Retinal pigment epithelial cell (primary cell): ENCODE data around the gene UBE2L6.

Experiments
- DNase-seq: peaks from one replicate; pipeline ENCODE4 v3.0.0-alpha.2; 2010; ENCODE audit warnings: low read depth
- H3K4me3 ChIP-seq: 2 replicates; pipeline ENCODE4 v1.5.1; 2011; ENCODE audit warnings: mild to moderate bottlenecking, low read length, control low read depth, moderate library complexity
- TF ChIP-seq, protein P1 (sequence below): conservative IDR thresholded peaks from 2 replicates; pipeline ENCODE4 v1.5.1; 2011; ENCODE audit warnings: low read depth, low read length, control low read depth, inconsistent platforms

UBE2L6 gene

DNA sequence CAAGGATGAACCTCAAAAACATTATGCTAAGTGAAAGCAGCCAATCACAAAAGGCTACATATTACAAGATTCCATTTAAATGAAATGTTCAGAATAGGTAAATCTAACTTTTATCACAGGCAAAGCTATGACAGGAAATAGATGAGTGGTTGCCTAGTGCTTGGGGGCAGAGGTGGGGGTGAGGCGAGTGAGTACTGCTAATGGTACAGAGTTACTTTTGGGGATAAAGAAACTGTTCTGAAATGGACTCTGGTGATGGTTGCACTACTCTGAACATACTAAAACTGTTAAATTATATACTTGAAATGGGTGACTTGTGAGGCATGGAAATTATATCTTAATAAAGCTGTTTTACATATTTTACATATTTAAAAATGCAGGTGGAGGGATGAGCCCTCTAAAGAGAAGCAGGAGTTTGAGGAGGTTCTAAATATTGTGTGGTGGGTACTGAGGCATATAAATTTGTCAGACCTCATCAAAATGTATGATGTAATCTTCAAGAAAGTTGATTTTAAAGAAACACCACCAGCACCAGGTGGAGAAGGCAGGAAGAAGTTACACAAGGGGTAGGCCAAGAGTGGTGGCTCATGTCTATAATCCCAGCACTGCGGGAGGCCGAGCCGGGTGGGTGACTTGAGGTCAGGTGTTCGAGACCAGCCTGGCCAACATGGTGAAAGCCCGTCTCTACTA, 55.6 kb downstream of the UBE2L6 start:
- TF ChIP-seq, protein P1, sequence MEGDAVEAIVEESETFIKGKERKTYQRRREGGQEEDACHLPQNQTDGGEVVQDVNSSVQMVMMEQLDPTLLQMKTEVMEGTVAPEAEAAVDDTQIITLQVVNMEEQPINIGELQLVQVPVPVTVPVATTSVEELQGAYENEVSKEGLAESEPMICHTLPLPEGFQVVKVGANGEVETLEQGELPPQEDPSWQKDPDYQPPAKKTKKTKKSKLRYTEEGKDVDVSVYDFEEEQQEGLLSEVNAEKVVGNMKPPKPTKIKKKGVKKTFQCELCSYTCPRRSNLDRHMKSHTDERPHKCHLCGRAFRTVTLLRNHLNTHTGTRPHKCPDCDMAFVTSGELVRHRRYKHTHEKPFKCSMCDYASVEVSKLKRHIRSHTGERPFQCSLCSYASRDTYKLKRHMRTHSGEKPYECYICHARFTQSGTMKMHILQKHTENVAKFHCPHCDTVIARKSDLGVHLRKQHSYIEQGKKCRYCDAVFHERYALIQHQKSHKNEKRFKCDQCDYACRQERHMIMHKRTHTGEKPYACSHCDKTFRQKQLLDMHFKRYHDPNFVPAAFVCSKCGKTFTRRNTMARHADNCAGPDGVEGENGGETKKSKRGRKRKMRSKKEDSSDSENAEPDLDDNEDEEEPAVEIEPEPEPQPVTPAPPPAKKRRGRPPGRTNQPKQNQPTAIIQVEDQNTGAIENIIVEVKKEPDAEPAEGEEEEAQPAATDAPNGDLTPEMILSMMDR, result no peak
- no peak overlapping the region for H3K4me3 ChIP-seq
- DNase-seq, result no peak

DNA sequence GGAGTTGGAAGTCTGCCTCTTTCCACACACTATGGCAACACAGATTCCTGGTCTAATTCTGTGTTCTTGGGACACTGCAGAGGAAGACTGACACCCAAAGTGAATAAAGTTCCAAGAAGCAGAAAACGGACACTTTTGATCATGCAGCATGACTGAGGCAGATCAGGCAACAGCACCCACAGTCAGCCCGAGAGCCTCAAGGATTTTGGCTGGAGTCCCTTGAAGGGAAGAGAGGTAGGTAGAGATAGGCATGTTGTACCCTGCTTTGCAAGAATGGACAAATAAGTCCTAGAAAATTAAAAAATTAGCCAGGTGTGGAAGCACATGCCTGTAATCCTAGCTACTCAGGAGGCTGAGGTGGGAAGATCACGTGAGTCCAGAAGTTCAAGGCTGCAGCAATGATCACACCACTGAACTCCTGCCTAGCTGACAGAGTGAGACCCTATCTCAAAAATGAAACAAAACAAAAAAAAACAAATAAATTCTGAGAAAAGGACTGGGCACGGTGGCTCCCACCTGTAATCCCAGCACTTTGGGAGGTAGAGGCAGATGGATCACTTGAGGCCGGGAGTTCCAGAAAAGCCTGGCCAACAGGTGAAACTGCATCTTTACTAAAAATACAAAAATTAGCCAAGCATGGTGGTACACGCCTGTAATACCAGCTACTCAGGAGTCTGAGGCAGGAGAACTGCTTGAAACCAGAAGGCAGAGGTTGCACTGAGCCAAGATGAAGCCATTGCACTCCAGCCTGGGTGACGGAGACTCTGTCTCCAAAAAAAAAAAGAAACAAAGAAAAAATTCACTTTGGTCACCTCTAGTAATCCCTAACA, 58.9 kb downstream of the UBE2L6 start:
- no peak for DNase-seq
- H3K4me3 ChIP-seq, result no peak overlapping the region
- TF ChIP-seq, protein P1, result no peak

DNA sequence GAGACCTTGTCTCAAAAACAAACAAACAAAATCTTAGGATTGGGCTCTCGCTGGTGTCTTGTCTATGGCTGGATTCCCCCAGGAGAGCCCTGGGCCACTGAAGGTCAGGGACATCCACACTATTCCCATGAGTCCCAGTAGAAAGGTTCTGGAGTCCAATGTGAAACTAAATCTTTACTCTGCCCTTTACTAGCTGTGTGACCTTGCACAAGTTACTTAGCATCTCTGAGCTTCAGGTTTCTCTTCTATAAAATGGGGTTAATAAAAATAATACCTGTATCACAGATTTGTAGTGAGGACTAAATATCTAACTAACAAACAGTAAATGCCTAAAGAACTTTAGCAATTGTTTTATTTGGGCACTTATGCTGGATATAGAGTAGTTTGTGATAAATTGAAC, 61.0 kb downstream of the UBE2L6 start:
- H3K4me3 ChIP-seq, result no peak overlapping the region
- no peak for DNase-seq
- TF ChIP-seq, protein P1, result no peak

DNA sequence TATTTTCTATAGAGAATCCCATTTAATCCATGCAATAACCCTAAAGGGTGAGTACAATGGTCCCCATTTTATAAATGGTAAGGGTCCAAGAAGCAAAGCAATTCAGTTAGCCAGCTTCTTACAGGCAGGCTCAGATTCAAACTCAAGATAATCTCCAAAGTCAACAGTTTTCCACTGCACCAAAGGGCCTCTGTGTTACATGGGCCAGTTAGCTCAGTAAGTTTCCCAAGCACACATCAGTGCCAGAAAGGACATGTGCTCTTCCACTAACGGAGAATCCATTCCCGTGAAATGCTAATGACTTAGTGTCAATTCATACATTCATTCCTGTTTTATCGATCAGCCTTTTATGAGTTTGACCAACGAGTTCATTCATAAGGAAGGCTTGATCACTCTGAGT, 63.0 kb downstream of the UBE2L6 start:
- DNase-seq, result no peak
- TF ChIP-seq, protein P1, result no peak
- H3K4me3 ChIP-seq, result no peak overlapping the region

DNA sequence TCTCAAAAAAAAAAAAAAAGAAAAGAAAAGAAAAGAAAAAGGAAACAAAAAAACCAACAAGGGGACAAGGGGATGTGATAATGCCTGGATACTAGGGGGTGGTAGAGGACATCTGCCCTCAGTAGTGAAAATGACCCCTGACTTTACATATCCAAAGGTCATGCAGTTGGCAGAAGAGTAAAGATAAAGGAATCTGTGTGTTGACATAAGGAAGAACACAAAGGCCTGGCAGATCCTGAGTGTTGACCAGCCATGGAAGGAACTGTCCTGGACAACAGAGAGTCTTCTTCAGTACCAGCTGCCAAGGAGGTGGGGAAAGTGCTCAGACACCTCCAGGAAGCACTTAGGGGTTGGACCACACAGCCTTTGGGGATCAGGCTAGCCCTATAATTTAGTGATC, 64.6 kb downstream of the UBE2L6 start:
- no peak for DNase-seq
- H3K4me3 ChIP-seq, result no peak overlapping the region

DNA sequence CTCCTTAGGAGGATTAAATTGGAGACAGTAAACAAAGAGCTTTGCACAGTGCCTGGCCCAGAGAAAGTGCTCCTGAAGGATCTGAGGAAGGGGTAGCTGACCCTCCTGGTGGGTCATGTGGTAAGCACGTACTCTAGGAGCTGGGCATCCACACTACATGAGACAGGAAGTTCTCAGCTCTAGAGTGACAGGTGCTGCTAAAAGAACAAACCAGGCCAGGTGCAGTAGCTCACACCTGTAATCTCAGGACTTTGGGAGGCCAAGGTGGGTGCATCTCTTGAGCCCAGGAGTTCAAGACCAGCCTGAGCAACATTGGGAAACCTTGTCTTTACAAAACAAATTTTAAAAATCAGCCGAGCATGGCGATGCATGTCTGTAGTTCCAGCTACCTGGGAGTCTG, 65.1 kb downstream of the UBE2L6 start:
- no peak for DNase-seq
- H3K4me3 ChIP-seq, result no peak overlapping the region
- TF ChIP-seq, protein P1, result no peak

More for the DNA sequence above, 64.6 kb downstream of the UBE2L6 start:
- TF ChIP-seq, protein P1, result no peak
